NOMO-1 treated with DMSO at 0.1 percent for 48 hours (cell line): ENCODE measurements around the gene SORCS2.
A peak's percentile ranks its signal among the peaks of the same experiment; 100 is the strongest.

Experiments
- DNase-seq: peaks from one replicate; lab custom pipeline; 2025; ENCODE audit not compliant: unreplicated experiment; lab: John Stamatoyannopoulos, UW

The SORCS2 gene

DNA sequence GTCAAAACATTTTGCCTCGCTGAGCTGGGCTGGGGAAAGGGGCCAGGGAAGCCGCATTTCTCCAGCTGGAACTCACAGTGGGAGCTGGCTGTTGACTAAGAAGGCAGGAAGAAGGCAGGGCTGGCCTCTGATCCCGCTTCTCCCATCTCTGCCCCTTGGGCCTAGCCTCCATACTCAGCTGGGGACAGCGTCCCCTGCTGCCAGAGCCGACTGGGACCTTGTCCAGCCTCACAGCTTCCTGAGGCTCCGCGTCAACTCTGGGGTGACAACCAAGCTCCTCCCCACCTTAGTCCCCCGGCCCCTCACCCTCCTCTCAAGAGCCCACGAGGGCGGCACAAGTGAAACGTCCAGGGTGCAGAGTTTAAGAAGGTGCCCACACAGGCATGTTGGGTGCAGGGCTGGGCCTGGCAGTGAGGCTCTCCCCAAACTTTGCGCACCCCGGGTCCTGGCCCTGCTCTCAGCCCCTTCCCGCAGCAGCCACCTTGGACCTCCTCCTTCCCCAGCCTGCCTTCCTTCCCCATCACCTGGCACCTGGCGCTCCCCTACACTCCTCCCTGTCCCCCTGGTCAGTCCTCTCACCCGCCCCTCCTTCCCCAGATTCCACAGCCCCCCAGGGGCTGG lies 141.6 kb downstream of the SORCS2 start:
- DNase-seq = no peak

DNA sequence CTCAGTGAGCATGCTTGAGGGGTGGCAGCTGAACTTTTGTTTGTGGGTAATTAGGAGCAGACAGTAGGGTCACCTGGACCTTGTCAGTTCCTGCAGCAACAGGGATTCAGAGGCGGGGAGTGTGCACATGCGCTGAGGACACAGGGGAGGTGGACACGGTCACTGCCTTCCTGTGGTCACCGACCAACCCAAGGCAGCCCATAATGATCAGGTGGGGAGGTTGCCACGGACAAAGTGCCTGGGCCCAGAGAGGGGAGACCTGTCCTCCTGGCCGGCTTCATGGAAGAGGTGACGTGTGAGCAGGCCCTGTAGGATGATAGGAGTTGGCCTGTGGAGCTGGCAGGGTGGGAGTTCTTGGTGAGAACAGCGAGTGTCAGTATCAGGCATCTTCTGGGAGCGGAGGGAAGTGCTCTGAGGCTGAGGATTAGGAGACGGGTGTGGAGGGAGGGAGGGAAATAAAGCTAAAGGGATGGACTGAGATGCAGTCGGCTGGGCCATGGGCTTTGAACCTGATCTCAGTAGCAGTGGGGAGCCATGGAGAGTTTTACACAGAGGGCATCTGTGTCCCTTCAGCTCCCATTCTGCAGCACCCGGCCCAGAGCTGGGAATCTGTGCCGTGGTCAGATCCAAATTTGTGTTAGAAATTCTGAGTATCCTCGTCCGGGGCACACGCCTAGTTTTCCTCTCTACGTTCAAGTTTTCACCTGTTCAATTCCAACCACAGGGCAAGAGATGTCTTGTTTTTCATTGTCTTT lies 142.4 kb downstream of the SORCS2 start:
- no peak for DNase-seq

DNA sequence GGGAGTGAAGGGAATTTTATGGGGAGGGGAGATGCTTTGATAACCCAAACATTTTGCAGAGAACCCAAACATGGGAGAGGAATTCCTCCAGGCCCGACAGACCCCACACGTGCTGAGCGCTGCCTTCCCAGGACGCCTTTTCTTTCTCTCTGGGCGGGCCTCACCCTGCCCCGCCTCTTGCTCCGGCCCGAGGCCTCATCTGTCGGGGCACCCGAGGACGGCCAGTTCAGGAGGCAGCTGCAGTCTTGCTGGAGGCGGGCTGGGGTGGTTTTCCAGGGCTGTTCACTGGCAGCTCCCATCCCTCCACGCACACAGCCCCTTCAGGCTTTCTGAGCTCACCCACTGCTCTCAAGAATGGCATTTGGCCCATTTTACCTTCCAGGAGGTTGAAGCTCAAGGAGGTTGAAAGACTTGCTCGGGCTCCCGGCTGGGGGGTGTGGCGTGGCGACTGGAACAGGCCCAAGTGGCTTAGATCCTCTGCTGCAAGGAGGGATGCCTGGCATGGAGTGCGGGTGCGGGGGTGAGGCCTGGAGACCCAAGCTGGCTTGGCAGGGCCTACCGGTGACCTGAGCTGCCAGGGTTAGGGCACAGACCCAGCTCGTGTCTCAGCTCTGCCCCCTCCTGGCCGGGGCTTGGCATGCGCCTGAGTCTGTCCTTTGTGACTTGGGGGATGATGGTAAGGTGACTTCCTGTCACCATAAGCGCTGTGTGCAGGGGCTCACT lies 143.2 kb downstream of the SORCS2 start:
- peak; percentile 53 for DNase-seq

DNA sequence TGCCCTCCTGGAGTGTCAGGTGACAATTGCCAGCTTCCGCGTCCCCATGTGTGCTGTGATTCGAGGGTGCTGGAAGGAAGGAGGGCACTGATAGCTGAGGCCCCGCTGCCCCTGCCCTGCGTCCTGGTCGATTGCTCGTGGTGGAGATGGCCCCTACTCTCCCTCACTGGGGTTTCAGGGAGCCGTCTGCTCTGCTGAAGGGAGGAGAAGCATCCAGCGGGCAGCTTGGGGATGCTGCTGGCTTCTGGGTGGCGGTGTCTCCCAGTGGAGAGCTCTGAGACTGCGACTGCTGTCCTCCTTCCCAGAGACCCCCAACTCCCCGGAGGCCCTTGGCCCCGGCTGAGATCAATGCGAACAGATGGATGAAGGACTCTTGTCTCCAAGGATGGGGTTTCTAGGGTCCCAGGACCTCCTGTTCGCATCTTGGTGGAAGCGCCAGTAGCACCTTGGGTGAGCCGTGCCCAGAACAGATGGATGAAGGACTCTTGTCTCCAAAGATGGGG lies 143.8 kb downstream of the SORCS2 start:
- no peak for DNase-seq

DNA sequence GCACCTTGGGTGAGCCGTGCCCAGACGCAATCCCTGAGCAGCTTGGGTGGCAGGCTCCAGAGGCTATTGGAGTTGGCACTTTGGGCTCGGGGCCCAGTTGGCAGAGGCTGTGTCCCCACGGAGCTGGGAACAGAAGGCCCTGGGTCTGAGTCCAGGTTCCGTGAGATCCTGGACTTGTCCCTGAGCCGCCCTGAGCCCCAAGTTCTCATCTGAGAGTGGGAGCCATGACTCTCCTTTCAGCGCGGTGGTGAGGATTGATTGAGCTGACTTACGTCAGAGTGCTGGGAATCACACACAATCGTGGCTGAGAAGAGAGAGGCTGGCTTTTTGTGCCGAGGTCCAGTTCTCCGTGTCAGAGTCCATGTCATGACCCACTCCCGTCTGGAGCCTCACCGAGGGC lies 144.4 kb downstream of the SORCS2 start:
- DNase-seq = no peak

DNA sequence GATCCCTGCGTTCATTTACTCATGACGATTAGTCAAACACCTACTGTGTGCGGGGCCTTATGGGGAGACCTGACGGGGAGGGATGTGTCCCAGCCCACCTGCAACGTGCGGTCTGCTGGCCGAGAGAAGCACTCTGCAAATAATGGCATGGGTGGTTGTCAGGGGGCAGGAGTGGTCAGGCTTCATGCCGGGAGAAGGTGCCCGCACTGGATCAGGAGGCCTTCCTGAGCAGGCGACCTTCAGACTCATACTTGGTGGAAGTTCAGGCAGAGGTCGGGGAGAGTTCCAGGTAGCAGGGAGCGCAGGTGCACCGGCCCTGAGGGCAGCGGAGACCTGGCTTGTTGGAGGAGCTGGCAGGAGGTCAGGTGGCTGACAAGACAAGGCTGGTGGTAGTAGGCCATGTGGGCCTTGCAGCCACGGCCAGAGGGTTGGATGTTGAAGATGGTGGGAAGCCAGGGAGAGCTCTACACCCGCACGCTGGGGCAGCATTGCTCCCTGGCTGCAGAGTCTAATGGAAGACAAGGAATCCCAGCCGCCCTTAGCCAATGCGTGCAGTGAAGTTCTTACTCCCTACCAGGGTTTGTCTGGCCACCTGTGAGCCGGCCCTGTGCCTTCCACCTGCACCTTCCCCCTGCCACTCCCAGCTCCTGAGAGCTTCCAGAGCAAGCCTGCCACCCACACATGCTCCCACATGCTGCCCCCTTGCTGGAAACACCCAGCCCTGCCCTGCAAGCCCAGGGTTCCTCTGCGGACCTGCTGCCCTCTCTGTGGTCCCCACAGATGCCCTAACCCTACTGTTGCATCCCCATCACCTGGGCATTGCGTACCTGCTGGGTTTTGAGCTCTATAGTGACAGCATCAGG lies 145.1 kb downstream of the SORCS2 start:
- no peak for DNase-seq

DNA sequence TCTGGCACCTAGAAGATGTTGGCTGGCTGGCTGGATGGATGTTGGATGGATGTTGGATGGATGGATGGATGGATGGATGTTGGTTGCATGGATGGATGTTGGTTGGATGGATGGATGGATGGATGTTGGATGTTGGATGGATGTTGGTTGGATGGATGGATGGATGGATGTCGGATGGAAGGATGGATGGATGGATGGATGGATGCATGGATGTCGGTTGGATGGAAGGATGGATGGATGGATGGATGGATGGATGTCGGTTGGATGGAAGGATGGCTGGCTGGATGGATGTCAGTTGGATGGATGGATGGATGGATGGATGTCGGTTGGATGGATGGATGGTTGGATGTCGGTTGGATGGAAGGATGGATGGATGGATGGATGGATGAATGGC lies 145.7 kb downstream of the SORCS2 start:
- no peak for DNase-seq

DNA sequence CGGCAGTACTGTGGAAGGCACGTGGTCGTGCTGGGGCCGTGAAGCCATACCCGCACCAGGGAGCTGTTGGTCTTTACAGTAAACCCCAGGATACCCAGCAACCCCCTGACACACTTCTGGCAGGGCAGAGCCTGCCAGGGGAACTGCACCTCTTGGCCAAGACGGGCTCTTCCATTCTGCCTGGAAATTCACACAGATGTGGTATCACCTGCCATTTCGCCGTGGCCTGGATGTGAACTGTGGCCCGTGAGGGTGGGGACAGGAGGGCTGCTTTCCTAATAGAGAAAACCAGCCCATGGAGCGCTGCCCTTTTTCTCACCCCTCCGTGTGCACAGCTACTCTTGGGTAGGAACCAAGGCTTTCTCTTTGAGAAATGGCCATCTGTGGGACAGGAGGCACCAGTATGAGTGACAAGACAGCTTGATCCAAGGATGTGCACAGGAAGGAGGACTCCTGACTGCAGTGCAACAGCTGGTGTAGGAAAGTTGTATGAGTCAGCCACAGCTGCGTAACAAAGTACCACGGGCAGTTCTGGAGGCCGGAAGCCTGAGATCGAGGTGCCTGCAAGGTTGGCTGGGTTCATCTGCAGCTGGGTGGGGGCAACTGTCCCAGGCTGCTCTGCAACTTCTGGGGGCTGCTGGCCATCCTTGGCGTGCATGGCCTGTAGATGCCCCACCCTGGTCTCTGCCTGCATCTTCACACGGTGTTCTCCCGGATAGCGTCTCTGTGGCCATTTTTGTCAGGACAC lies 146.7 kb downstream of the SORCS2 start:
- DNase-seq = no peak

DNA sequence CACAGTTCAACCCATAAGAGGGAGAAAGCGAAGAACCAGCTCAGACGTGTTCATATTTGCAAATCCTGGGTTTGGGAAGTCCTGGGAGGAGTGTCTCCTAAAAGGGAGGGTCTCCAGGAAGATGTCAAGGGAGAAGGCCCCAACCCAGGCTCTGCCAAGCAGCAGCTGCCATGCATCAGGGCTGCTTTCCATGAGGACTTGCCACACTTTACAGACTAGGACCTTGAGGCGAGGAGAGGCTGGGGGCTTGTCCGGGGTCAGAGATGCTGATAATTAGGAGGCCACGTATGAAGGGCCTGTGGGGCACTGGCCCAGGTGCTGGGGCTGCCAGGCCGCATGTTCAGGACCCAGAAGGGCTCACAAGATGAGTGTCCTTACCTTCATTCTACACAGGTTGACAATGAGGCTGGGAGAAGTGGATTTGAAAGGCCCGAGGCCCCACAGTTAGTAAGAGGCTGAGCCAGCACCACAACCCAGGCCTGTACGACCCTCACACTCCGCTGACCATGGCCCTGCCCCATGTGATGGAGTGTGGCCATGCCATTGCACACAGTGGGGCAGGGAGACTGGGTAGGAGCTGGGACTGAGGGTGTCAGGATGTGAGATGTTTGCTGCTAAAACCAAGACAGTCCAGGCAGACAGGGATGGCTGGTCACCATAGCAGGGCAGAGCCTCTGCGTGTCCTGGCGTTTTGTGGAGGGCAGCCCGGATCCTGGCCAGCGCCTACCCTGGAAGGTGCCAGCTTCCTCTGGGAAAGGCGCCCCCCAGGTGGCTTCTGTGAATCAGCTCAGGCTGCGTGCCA lies 147.6 kb downstream of the SORCS2 start:
- no peak for DNase-seq

DNA sequence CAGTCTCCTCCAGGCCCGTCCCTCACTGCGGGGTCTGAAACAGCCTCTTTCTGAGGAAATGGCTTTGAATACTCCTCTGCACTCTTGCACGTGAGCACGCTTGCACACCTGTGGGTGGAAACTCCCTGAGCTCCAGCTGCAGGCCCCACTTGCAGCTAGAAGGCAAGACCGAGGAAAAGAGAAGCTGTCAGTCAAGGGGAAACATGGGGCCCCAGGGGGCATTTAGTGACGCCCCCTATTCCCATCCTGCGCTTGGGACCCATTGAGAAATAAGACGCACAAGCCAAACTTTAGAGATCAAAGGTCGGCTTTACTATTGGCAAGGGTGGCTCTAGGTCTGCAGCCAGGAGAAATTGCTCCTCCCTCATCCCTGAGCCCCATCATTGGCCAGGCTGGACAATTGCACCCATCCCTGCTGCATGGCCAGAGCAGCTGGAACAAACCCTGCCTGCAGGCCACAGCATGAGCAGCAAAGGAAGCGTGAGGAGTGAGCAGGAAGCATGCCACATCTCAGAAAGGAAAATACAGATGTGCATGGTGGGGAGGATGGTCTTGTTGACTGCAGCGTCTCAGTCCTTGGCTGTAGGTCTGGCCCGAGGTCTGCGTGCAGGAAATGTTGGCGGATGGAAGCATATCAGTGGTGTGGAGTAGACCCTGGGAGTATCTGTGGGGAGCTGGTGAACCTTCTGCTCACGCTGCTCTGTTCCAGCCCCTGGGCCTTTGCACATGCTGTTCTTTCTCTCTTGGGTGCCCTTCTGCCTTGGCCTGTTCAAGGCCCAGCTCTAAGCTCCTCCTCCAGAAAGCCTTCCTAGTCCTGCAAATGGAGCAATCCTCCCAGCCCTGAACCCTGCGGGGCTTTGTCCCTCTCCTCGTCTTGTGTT lies 148.5 kb downstream of the SORCS2 start:
- DNase-seq = no peak

DNA sequence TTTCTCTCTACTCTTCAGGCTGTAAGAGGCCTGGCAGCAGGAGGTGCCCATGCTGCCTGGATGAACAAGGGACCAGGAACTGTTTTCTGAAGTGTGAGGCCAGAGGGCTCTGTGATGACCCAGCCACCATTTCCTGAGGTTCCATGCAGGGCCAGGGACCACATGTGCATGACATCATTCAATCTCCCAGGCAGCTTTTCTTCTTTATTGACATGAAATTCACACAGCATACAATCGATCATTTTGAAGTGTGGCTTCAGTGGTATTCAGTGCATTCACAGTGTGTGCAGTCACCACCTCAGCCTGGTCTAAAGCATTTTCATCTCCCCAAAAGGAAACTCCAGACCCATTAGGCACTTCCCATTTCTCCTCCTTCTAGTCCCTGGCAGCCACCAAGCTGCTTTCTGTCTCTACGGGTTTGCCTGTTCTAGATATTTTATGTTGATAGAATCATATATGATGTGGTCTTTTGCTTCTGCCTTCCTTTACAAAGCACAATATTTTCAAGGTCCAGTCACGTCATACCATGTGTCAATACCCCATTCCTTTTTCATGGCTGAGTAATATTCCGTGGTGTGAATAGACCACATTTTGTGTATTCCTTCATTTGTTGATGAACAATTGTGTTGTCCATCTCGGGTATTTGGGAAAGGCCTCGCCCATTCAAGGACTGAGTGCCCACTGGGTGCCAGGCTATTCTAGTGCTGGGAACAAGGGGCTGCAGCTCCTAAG lies 149.3 kb downstream of the SORCS2 start:
- no peak for DNase-seq

DNA sequence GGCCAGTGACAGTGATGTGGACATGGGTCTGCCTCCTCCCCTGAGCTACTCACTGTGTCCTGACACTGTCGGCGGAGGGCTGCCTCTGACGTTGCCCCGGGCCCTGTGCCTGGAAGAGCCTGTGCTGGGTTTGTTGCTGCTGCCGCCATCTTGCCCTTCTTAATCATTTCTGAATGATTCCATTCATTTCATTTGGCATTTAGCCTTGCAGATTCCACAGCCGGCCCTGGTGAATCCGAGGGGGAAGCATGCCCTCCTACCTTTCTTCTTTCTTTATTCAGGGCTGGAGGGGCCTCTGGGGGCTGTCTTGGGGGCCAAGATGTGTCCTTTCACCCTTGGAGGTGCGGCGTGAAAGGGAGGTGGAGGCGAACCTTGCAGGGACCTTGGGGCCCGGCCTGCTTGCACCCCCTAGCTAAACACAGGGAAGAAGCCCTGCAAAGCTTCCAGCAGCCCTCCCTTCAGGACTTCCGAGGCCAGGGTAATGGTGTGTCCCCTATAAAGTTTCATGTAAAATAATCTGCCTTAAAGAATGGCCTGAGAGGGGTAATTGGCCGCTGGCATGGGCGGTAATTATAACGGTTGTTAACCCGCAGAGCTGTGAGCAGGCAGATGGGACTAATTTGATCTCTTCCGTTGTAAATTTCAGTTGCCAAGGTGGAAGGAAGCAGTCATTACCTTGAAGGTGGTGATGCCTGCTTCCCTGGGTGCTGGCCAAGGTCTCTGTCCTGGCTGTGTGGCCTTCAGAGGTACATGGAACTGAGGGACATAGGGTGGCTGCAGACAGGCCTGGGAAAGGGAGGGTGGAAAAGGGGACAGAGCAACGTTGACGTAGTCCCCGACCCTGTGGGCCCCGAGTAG lies 150.1 kb downstream of the SORCS2 start:
- DNase-seq = no peak

DNA sequence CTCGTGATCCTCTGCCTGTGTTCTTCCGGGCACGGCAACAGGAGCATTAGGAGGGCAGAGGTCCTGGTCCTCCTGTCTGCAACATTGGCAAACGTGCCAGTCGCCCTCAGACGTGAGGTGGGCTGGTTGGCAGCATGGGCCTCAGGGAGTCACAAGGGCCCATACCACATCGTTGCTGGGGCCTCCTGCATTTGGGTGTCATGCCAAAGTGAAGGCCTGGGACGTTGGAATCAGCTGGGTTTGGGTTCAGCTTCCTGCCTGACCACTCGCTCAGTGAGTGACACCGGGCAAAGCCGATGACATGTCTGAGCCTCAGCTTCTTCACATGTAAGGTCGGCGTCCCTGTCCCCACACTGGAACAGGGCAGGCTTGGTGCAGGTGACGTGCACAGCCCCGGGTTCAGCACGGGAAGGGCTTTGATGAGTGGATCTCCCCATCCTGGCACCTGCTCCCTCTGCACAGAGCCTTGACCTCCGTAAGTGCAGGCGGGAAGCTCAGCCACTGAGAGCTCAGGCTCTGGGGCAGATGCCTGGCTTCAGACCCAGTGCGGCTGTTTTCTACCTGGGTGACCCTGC lies 150.8 kb downstream of the SORCS2 start:
- DNase-seq = no peak

DNA sequence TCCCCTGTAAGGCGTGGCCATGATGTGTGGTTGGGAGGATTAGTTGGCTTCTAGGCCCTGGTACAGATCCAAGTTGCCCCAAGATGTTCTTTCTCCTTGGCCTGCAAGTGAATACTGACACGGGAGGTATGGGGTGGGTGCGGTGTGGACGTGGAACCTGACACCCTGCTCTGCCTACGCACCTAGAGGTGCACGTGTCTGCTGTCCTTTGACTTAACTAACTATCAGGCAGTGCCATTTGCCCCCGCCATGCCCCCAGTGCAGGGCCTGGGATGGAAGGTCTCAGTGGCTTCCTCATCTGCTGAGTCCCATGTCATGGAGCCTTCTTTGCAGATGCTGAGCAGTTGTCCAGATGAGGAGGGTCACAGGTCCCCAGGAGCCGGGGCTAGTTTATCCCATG lies 151.6 kb downstream of the SORCS2 start:
- no peak for DNase-seq

DNA sequence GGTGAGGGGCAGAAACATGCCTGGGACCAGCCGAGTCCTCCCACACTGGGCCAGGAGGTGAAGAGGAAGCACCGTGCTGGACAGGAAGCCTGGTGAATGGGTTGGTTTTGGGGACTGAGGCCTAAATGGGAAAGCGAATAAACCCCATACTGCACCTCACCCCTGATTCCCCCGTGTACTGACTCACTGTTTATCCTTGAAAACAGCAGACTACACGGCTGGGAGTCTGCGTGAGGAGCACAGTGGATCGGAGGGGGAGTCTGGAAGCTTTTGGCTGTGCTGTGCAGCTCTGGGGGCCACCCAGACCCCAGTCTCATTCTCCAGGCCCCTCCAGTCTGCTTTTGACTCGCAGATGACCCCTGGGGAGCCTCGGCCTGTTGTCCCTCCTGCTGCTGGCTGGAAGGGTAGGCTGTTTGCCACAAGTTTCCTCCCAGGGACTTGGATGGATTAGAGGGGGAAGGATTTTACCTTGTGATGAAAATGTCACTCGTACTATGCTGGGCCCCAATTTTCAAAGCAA lies 152.4 kb downstream of the SORCS2 start:
- DNase-seq = no peak

DNA sequence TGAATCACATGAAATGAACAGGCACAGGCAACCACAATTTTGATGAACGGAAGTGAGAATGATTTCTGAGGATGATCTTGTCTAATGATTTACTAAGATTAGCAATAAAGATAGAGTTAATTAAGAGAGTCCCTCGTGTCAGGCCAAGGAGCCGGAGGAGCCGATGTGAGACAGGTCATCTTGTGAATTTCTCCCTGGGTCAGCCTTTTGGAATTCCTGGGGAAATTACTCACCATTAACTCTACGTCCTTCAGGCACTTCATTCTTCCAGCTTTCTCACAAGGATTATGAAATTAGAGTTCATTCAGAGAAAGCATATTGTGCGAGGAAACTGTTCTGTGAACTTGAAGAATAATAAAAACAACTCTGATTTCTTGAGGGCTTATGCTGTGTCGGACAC lies 155.6 kb downstream of the SORCS2 start:
- DNase-seq = no peak
